OCI-LY1 (cell line): ENCODE measurements around the gene THSD8.
"Not testable (repeated sequence)": the region's sequence is repeated elsewhere in the genome, so short reads cannot be mapped to it uniquely, and the experiment has no call there.

Experiments
- H2AFZ ChIP-seq: fragments of 200-600 bp; sonication (generic), shearing (Covaris generic); 2 replicates; pipeline ENCODE4 v1.6.0; 2014; ENCODE audit warnings: antibody characterized with exemption, mild to moderate bottlenecking, low read length
- H3F3A ChIP-seq: fragments of 200-600 bp; sonication (generic), shearing (Covaris generic); 2 replicates; pipeline ENCODE4 v1.6.0; 2014; ENCODE audit warnings: mild to moderate bottlenecking, antibody characterized with exemption, low read length, moderate library complexity; ENCODE audit not compliant: insufficient read depth
- H3K27ac ChIP-seq: fragments of 200-600 bp; sonication (generic); 2 replicates; pipeline ENCODE4 v1.5.1; 2014; ENCODE audit warnings: low read length, mixed run types, mild to moderate bottlenecking, low read depth; ENCODE audit not compliant: poor library complexity, severe bottlenecking
- H3K27me3 ChIP-seq: fragments of 200-600 bp; sonication (generic); 2 replicates; pipeline ENCODE4 v1.6.0; 2014; ENCODE audit warnings: antibody characterized with exemption, mild to moderate bottlenecking, low read length, moderate library complexity; ENCODE audit not compliant: insufficient read depth
- H3K36me3 ChIP-seq: fragments of 200-600 bp; sonication (generic); 2 replicates; pipeline ENCODE4 v1.6.1; 2014; ENCODE audit warnings: mild to moderate bottlenecking, antibody characterized with exemption, low read length, moderate library complexity, mixed read lengths; ENCODE audit not compliant: insufficient read depth
- H3K4me1 ChIP-seq: fragments of 200-600 bp; sonication (generic); 2 replicates; pipeline ENCODE4 v1.5.1; 2014; ENCODE audit warnings: mild to moderate bottlenecking, low read length, moderate library complexity; ENCODE audit not compliant: insufficient read depth, severe bottlenecking
- H3K4me2 ChIP-seq: fragments of 200-600 bp; sonication (generic), shearing (Covaris generic); 2 replicates; pipeline ENCODE4 v1.6.1; 2014; ENCODE audit warnings: low read length
- H3K4me3 ChIP-seq: fragments of 200-600 bp; sonication (generic); 2 replicates; pipeline ENCODE4 v1.5.1; 2014; ENCODE audit warnings: low read length, low read depth, mild to moderate bottlenecking, mixed read lengths; ENCODE audit not compliant: poor library complexity, severe bottlenecking
- H3K79me2 ChIP-seq: fragments of 200-600 bp; shearing (Covaris generic); 2 replicates; pipeline ENCODE4 v1.6.1; 2016; ENCODE audit warnings: mixed run types, low read length, mixed read lengths; ENCODE audit not compliant: insufficient read depth
- H3K9ac ChIP-seq: fragments of 200-600 bp; sonication (generic), shearing (Covaris generic); 2 replicates; pipeline ENCODE4 v1.6.1; 2014; ENCODE audit warnings: mild to moderate bottlenecking, low read length, mixed read lengths
- H3K9me2 ChIP-seq: fragments of 200-600 bp; sonication (generic), shearing (Covaris generic); 2 replicates; pipeline ENCODE4 v1.6.1; 2014; ENCODE audit warnings: low read depth, mild to moderate bottlenecking, low read length, mixed read lengths
- H3K9me3 ChIP-seq: fragments of 200-600 bp; shearing (Covaris generic); 2 replicates; pipeline ENCODE4 v1.6.1; 2014; ENCODE audit warnings: low read length, mixed read lengths
- H4K20me1 ChIP-seq: fragments of 200-600 bp; sonication (generic), shearing (Covaris generic); 2 replicates; pipeline ENCODE4 v1.6.0; 2016; ENCODE audit warnings: mild to moderate bottlenecking, low read length; ENCODE audit not compliant: insufficient read depth
- CTCF ChIP-seq: fragments of 200-600 bp; sonication (generic), shearing (Covaris generic); IDR thresholded peaks from 2 replicates; pipeline ENCODE4 v1.5.1; 2017; ENCODE audit warnings: mild to moderate bottlenecking, antibody characterized with exemption, low read length, moderate library complexity, mixed read lengths
- EZH2 ChIP-seq: fragments of 200-600 bp; sonication (generic), shearing (Covaris generic); IDR thresholded peaks from 2 replicates; pipeline ENCODE4 v1.8.0; 2017; ENCODE audit warnings: borderline replicate concordance, mixed run types, mild to moderate bottlenecking, antibody characterized with exemption, low read length, moderate library complexity, mixed read lengths

Gene THSD8

GRCh38 chr19:12815088-12815487, 13.2 kb downstream of the THSD8 start:
- Histone ChIP-seq H3K79me2 (no peaks in the 10 kb centered on the region), H3K36me3 (peaks cover 24% of the 10 kb centered on the region), H2AFZ (no peak overlapping the region), H3K4me3 (no peak overlapping the region), H4K20me1 (no peaks in the 10 kb centered on the region), H3K9me3 (no peaks in the 10 kb centered on the region), H3F3A (no peaks in the 10 kb centered on the region), H3K4me2 (no peak overlapping the region), H3K27me3 (no peaks in the 10 kb centered on the region), H3K27ac (no peak overlapping the region), H3K9ac (no peak overlapping the region), H3K9me2 (no peaks in the 10 kb centered on the region), H3K4me1 (no peaks in the 10 kb centered on the region)
- TF ChIP-seq CTCF = no peak

GRCh38 chr19:12817188-12817587, 15.3 kb downstream of the THSD8 start:
- not testable (repeated sequence) for H3K4me1 ChIP-seq, H3K4me2 ChIP-seq, H3K9me3 ChIP-seq, H4K20me1 ChIP-seq, H3F3A ChIP-seq, H3K4me3 ChIP-seq, H3K27ac ChIP-seq, H3K79me2 ChIP-seq, H2AFZ ChIP-seq, H3K9ac ChIP-seq, H3K9me2 ChIP-seq, H3K27me3 ChIP-seq
- H3K36me3 ChIP-seq = peaks cover 13% of the 10 kb centered on the region

DNA sequence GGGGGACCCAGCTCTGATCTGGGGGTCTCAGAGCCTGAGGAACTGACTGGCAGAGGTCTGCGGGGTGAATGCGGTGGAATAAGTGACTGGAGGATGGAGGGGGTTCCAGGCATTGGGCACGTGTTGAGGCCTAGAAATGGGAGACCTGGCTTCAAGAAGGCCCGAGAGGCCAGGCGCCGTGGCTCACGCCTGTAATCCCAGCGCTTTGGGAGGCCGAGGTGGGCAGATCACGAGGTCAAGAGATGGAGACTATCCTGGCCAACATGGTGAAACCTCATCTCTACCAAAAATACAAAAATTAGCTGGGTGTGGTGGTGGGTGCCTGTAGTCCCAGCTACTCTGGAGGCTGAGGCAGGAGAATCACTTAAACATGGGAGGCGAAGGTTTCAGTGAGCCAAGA, 15.9 kb downstream of the THSD8 start:
- not testable (repeated sequence) for H3F3A ChIP-seq, H2AFZ ChIP-seq, H3K4me1 ChIP-seq, H3K4me2 ChIP-seq, H3K9me3 ChIP-seq, H3K4me3 ChIP-seq, H3K27ac ChIP-seq, H3K9me2 ChIP-seq, H3K9ac ChIP-seq, H3K27me3 ChIP-seq, H3K79me2 ChIP-seq, H4K20me1 ChIP-seq
- peaks cover 13% of the 10 kb centered on the region for H3K36me3 ChIP-seq

- Histone ChIP-seq H3K4me1 (no peaks in the 10 kb centered on the region), H3K4me2 (no peak overlapping the region)
- TF ChIP-seq CTCF = no peak
- no peak for TF ChIP-seq EZH2
These were observed 19.9 kb downstream of the THSD8 start for GRCh38 chr19:12821761-12822160.

More at GRCh38 chr19:12821761-12822160, 19.9 kb downstream of the THSD8 start:
- no peaks in the 10 kb centered on the region for H3K9me3 ChIP-seq
- H3K79me2 ChIP-seq = no peaks in the 10 kb centered on the region
- no peak overlapping the region for H2AFZ ChIP-seq
- H3K9me2 ChIP-seq = no peaks in the 10 kb centered on the region
- H3F3A ChIP-seq = no peaks in the 10 kb centered on the region
- H3K4me3 ChIP-seq = no peak overlapping the region
- no peaks in the 10 kb centered on the region for H4K20me1 ChIP-seq
- H3K27me3 ChIP-seq = no peaks in the 10 kb centered on the region
- no peak overlapping the region for H3K9ac ChIP-seq
- no peak overlapping the region for H3K27ac ChIP-seq
- H3K36me3 ChIP-seq = no peaks in the 10 kb centered on the region
